GM19035 (cell line): ENCODE results near the gene PCAT6.
A peak's percentile ranks its signal among the peaks of the same experiment; 100 is the strongest.

Source experiments
- ATAC-seq: cut with Tn5 transposase; IDR thresholded peaks from one replicate; pipeline ENCODE4 v1.9.1; 2021; ENCODE audit not compliant: unreplicated experiment

The PCAT6 gene

GRCh38 chr1:202844259-202844658 lies 33.5 kb downstream of the PCAT6 start:
- no peak for ATAC-seq

GRCh38 chr1:202844935-202845334 lies 34.2 kb downstream of the PCAT6 start:
- no peak for ATAC-seq

GRCh38 chr1:202848191-202848542 lies 37.4 kb downstream of the PCAT6 start:
- ATAC-seq = peak; percentile 71

- ATAC-seq = no peak
Measured at GRCh38 chr1:202850593-202851362, 40.0 kb downstream of the PCAT6 start.

GRCh38 chr1:202852163-202852904 lies 41.6 kb downstream of the PCAT6 start:
- no peak for ATAC-seq

- ATAC-seq = no peak
Measured at GRCh38 chr1:202854787-202855186, 44.0 kb downstream of the PCAT6 start.

GRCh38 chr1:202856014-202856413 lies 45.3 kb downstream of the PCAT6 start:
- no peak for ATAC-seq

- ATAC-seq = no peak
Measured at GRCh38 chr1:202857136-202857610, 46.4 kb downstream of the PCAT6 start.

GRCh38 chr1:202858331-202858730 lies 47.6 kb downstream of the PCAT6 start:
- ATAC-seq = no peak

GRCh38 chr1:202858789-202859414 lies 48.1 kb downstream of the PCAT6 start:
- no peak for ATAC-seq

- peak; percentile 47 for ATAC-seq
Measured at GRCh38 chr1:202860744-202861419, 50.1 kb downstream of the PCAT6 start.
